AG09309 (cell line): Measurements from ENCODE around the gene GRAMD4.

Experiments used
- DNase-seq: peaks from one replicate; pipeline ENCODE4 v3.0.0-alpha.2; 2010; ENCODE audit warnings: low read depth
- H3K4me3 ChIP-seq: 2 replicates; pipeline ENCODE4 v1.5.1; 2011; ENCODE audit warnings: mild to moderate bottlenecking, low read depth, low read length, moderate library complexity; ENCODE audit not compliant: control insufficient read depth
- CTCF ChIP-seq: IDR thresholded peaks from 2 replicates; pipeline ENCODE4 v1.5.1; 2011; ENCODE audit warnings: mild to moderate bottlenecking, low read depth, low read length, inconsistent platforms; ENCODE audit not compliant: insufficient read depth, control insufficient read depth; ENCODE audit errors: missing control alignments

Gene GRAMD4

GRCh38 chr22:46691571-46691970 lies 71.4 kb downstream of the GRAMD4 start:
- no peak for TF ChIP-seq CTCF
- no peak overlapping the region for H3K4me3 ChIP-seq
- no peak for DNase-seq

GRCh38 chr22:46693634-46694415 lies 73.6 kb downstream of the GRAMD4 start:
- H3K4me3 ChIP-seq = no peak overlapping the region
- DNase-seq = no peak
- TF ChIP-seq CTCF = no peak

GRCh38 chr22:46694416-46695170 lies 74.4 kb downstream of the GRAMD4 start:
- no peak overlapping the region for H3K4me3 ChIP-seq
- no peak for TF ChIP-seq CTCF
- no peak for DNase-seq

GRCh38 chr22:46695346-46696228 lies 75.4 kb downstream of the GRAMD4 start:
- DNase-seq = no peak
- H3K4me3 ChIP-seq = no peak overlapping the region
- TF ChIP-seq CTCF = no peak

- no peak for DNase-seq
- no peak overlapping the region for H3K4me3 ChIP-seq
- no peak for TF ChIP-seq CTCF
Measured at GRCh38 chr22:46696229-46696518, 76.0 kb downstream of the GRAMD4 start.

- no peak for DNase-seq
- TF ChIP-seq CTCF = no peak
- no peak overlapping the region for H3K4me3 ChIP-seq
Measured at GRCh38 chr22:46696614-46697013, 76.4 kb downstream of the GRAMD4 start.
